IMR-90 (cell line): ENCODE data around the gene TKFC. TPM values are rescaled to one million over a fixed set of nuclear protein-coding genes. Genes with fewer than 3 reads are reported as not detected.

Experiments
- ATAC-seq: fragments of 200-7000 bp; cut with Tn5 transposase; 2 replicates; pipeline ENCODE4 v1.9.1; 2020; ENCODE audit warnings: low read depth, mild to moderate bottlenecking, moderate library complexity
- BruUV-seq: library from RNA; stranded (reverse); fragments of 400-500 nt; replicated peaks from 2 replicates; lab custom pipeline; 2021; lab: Mats Ljungman, UMichigan
- CTCF ChIA-PET: fragments of 300-600 bp; formaldehyde crosslinking; extraction: SDS; loops from one replicate; lab custom pipeline; 2021; ENCODE audit warnings: antibody characterized with exemption; lab: Yijun Ruan, JAX
- POLR2A ChIA-PET: fragments of 300-600 bp; sonication (Branson Sonifier 250); formaldehyde crosslinking; loops from one replicate; lab custom pipeline; 2022; ENCODE audit warnings: antibody characterized with exemption; ENCODE audit not compliant: unreplicated experiment; lab: Charles Lee
- DNase-seq: peaks from one replicate; pipeline ENCODE4 v3.0.0; 2013
- H2AFZ ChIP-seq: replicated peaks from 2 replicates; pipeline ENCODE3; 2013; ENCODE audit warnings: low read length, mild to moderate bottlenecking; ENCODE audit not compliant: poor library complexity
- H2AK5ac ChIP-seq: 2 replicates; pipeline ENCODE4 v1.6.1; 2013; ENCODE audit warnings: low read depth, low read length, inconsistent platforms
- H2AK9ac ChIP-seq: replicated peaks from 2 replicates; pipeline ENCODE3; 2013; ENCODE audit warnings: mild to moderate bottlenecking, low read depth, low read length, moderate library complexity; ENCODE audit not compliant: poor library complexity
- H2BK120ac ChIP-seq: 2 replicates; pipeline ENCODE4 v1.6.1; 2013; ENCODE audit warnings: low read depth, low read length, inconsistent platforms
- H2BK15ac ChIP-seq: 3 replicates; pipeline ENCODE4 v1.6.1; 2013; ENCODE audit warnings: low read depth, low read length, inconsistent platforms
- H2BK20ac ChIP-seq: 2 replicates; pipeline ENCODE4 v1.6.1; 2013; ENCODE audit warnings: low read depth, mild to moderate bottlenecking, inconsistent platforms, low read length, moderate library complexity
- H2BK5ac ChIP-seq: 2 replicates; pipeline ENCODE4 v1.6.1; 2013; ENCODE audit warnings: mild to moderate bottlenecking, low read depth, low read length, inconsistent platforms; ENCODE audit not compliant: poor library complexity, severe bottlenecking
- H3K14ac ChIP-seq: replicated peaks from 2 replicates; pipeline ENCODE4 v1.6.1; 2013; ENCODE audit warnings: low read depth, low read length, inconsistent platforms
- H3K18ac ChIP-seq: 2 replicates; pipeline ENCODE4 v1.6.1; 2013; ENCODE audit warnings: low read depth, low read length, control low read depth
- H3K23ac ChIP-seq: 2 replicates; pipeline ENCODE4 v1.6.1; 2013; ENCODE audit warnings: low read depth, low read length, inconsistent platforms
- H3K27ac ChIP-seq: 2 replicates; pipeline ENCODE4 v1.5.1; 2013; ENCODE audit warnings: mild to moderate bottlenecking, control low read depth, low read length; ENCODE audit not compliant: insufficient read depth
- H3K27me3 ChIP-seq: 2 replicates; pipeline ENCODE4 v1.6.1; 2013; ENCODE audit warnings: low read length; ENCODE audit not compliant: control insufficient read depth, insufficient read depth
- H3K36me3 ChIP-seq: 2 replicates; pipeline ENCODE4 v1.6.1; 2013; ENCODE audit warnings: low read length, mixed read lengths; ENCODE audit not compliant: control insufficient read depth, insufficient read depth
- H3K4ac ChIP-seq: 2 replicates; pipeline ENCODE4 v1.6.1; 2013; ENCODE audit warnings: low read depth, low read length, inconsistent platforms
- H3K4me1 ChIP-seq: 2 replicates; pipeline ENCODE4 v1.6.1; 2013; ENCODE audit warnings: low read length, mixed read lengths; ENCODE audit not compliant: control insufficient read depth, insufficient read depth
- H3K4me2 ChIP-seq: 2 replicates; pipeline ENCODE4 v1.6.1; 2013; ENCODE audit warnings: low read depth, mild to moderate bottlenecking, control low read depth, low read length, moderate library complexity
- H3K4me3 ChIP-seq: 2 replicates; pipeline ENCODE4 v1.5.1; 2013; ENCODE audit warnings: low read depth, mild to moderate bottlenecking, control low read depth, low read length, moderate library complexity; ENCODE audit not compliant: insufficient read depth
- H3K56ac ChIP-seq: 2 replicates; pipeline ENCODE4 v1.6.1; 2013; ENCODE audit warnings: low read length, inconsistent platforms; ENCODE audit not compliant: insufficient read depth; ENCODE audit errors: extremely low read depth
- H3K79me1 ChIP-seq, 2 experiments: 2 replicates each; pipeline ENCODE4 v1.6.1; 2013; ENCODE audit warnings: low read length in 2 of 2, inconsistent platforms in 1 of 2, low read depth in 1 of 2
- H3K9ac ChIP-seq: 2 replicates; pipeline ENCODE4 v1.6.1; 2013; ENCODE audit warnings: low read depth, low read length, control low read depth
- H3K9me1 ChIP-seq: 2 replicates; pipeline ENCODE4 v1.6.1; 2013; ENCODE audit warnings: low read length, inconsistent platforms; ENCODE audit not compliant: insufficient read depth
- H3K9me3 ChIP-seq: 2 replicates; pipeline ENCODE4 v1.6.1; 2013; ENCODE audit warnings: low read length; ENCODE audit not compliant: control insufficient read depth, insufficient read depth
- H4K20me1 ChIP-seq: 2 replicates; pipeline ENCODE4 v1.6.1; 2013; ENCODE audit warnings: low read length, inconsistent platforms; ENCODE audit not compliant: insufficient read depth
- H4K5ac ChIP-seq: 2 replicates; pipeline ENCODE4 v1.6.1; 2013; ENCODE audit warnings: mild to moderate bottlenecking, low read depth, low read length, control low read depth
- H4K8ac ChIP-seq, 2 experiments: 2 replicates each; pipeline ENCODE4 v1.6.1; 2013; ENCODE audit warnings: low read depth in 2 of 2, low read length in 2 of 2, control low read depth in 1 of 2, inconsistent platforms in 1 of 2
- H4K91ac ChIP-seq: 2 replicates; pipeline ENCODE4 v1.6.1; 2013; ENCODE audit warnings: low read depth, low read length, inconsistent platforms; ENCODE audit not compliant: insufficient read depth
- BHLHE40 ChIP-seq: fragments of 150-350 bp; IDR thresholded peaks from 2 replicates; pipeline ENCODE4 v1.6.1; 2016; ENCODE audit warnings: mild to moderate bottlenecking, low read depth, low read length
- CHD1 ChIP-seq: IDR thresholded peaks from 2 replicates; pipeline ENCODE4 v1.6.1; 2012; ENCODE audit warnings: low read depth, low read length, improper control_type of control experiment
- CTCF ChIP-seq: conservative IDR thresholded peaks from 2 replicates; pipeline ENCODE4 v1.5.1; 2012; ENCODE audit warnings: mild to moderate bottlenecking, low read depth, low read length, improper control_type of control experiment
- ELK1 ChIP-seq: fragments of 150-350 bp; IDR thresholded peaks from 2 replicates; pipeline ENCODE4 v1.6.1; 2016; ENCODE audit warnings: low read depth, mild to moderate bottlenecking, low read length, moderate library complexity, borderline replicate concordance
- FOS ChIP-seq: fragments of 150-350 bp; IDR thresholded peaks from 2 replicates; pipeline ENCODE4 v1.6.1; 2016; ENCODE audit warnings: low read depth, low read length
- MAFK ChIP-seq: IDR thresholded peaks from 2 replicates; pipeline ENCODE4 v1.6.1; 2012; ENCODE audit warnings: low read depth, low read length, improper control_type of control experiment
- MAZ ChIP-seq: IDR thresholded peaks from 2 replicates; pipeline ENCODE4 v1.6.1; 2012; ENCODE audit warnings: low read depth, mild to moderate bottlenecking, low read length, improper control_type of control experiment, moderate library complexity, borderline replicate concordance
- MXI1 ChIP-seq: IDR thresholded peaks from 2 replicates; pipeline ENCODE4 v1.6.1; 2012; ENCODE audit warnings: low read depth, mild to moderate bottlenecking, low read length, moderate library complexity, borderline replicate concordance
- RAD21 ChIP-seq: IDR thresholded peaks from 2 replicates; pipeline ENCODE4 v1.6.1; 2012; ENCODE audit warnings: low read length, improper control_type of control experiment
- RCOR1 ChIP-seq: IDR thresholded peaks from 2 replicates; pipeline ENCODE4 v1.6.1; 2012; ENCODE audit warnings: mild to moderate bottlenecking, low read length, improper control_type of control experiment; ENCODE audit not compliant: insufficient replicate concordance
- RFX5 ChIP-seq: IDR thresholded peaks from 2 replicates; pipeline ENCODE4 v1.8.0; 2012; ENCODE audit warnings: low read depth, mild to moderate bottlenecking, low read length, moderate library complexity
- WGBS, 2 experiments: methylation state at CpG; one replicate each; pipeline versions ENCODE4 v1.1.5 to v1.1.7; 2013; ENCODE audit warnings: missing lambda C conversion rate in 2 of 2; ENCODE audit not compliant: insufficient read length in 1 of 2; ENCODE audit errors: extremely low coverage in 2 of 2; 5-methylcytosine and 5-hydroxymethylcytosine counted together
- dilution Hi-C: fragments of 300-500 bp; cut with HindIII; formaldehyde crosslinking; loops from one replicate; pipeline ENCODE4 v1.14.3; 2018; ENCODE audit warnings: low sequenced_read_pairs; ENCODE audit not compliant: unreplicated experiment
- in situ Hi-C: fragments of 300-500 bp; cut with MboI; formaldehyde crosslinking; loops from 3 replicates; pipeline ENCODE4 v1.14.3; 2019; ENCODE audit warnings: low sequenced_read_pairs, inconsistent platforms, mixed read lengths
- intact Hi-C: fragments of 100-400 bp; cut with micrococcal nuclease; formaldehyde crosslinking; loops from 2 replicates; pipeline ENCODE4 v1.10.0; 2022
- polyA plus RNA-seq, 3 experiments: library from polyadenylated mRNA; depleted of rRNA; stranded (reverse); fragments of >200 nt; gene quantifications; 2 replicates each; pipeline ENCODE4 v1.2.3, GENCODE V29; 2012; ENCODE audit warnings: low replicate concordance in 1 of 3
- total RNA-seq: library from RNA; depleted of rRNA; stranded (reverse); fragments of >200 nt; gene quantifications from 2 replicates; pipeline ENCODE4 v1.2.3, GENCODE V29; 2012
- TF ChIP-seq, protein P1 (sequence below): fragments of 150-350 bp; IDR thresholded peaks from 2 replicates; pipeline ENCODE4 v1.6.1; 2017; ENCODE audit warnings: mild to moderate bottlenecking, antibody characterized with exemption, low read length, low read depth

The TKFC gene
- total and polyA plus RNA-seq, 2 of the 4 experiments (the other 2 are of a cell fraction), result 10.4 to 30.8 TPM

- Histone ChIP-seq H3K9me1 (peaks cover 5% of the 10 kb centered on the region), H2BK5ac (no peak overlapping the region), H4K91ac (no peak overlapping the region), H3K56ac (no peak overlapping the region), H3K27ac (no peak overlapping the region), H2BK120ac (no peak overlapping the region), H3K4me2 (no peak overlapping the region), H2AK5ac (no peak overlapping the region), H2BK20ac (no peak overlapping the region), H4K5ac (no peak overlapping the region), H3K23ac (no peak overlapping the region), H2BK15ac (no peak overlapping the region), H4K8ac (no peak overlapping the region), H3K79me1 (peaks cover 39 to 54% of the 10 kb centered on the region in 2 experiments), H3K36me3 (peaks cover 11% of the 10 kb centered on the region), H3K9me3 (no peaks in the 10 kb centered on the region), H2AFZ (no peak overlapping the region), H2AK9ac (no peak overlapping the region), H3K4me1 (peaks cover 2% of the 10 kb centered on the region; the same call in 1 of the 2 replicates), H4K20me1 (no peaks in the 10 kb centered on the region), H3K18ac (no peak overlapping the region), H3K4me3 (no peak overlapping the region), H3K27me3 (no peaks in the 10 kb centered on the region), H3K14ac (no peak overlapping the region), H3K4ac (no peak overlapping the region), H3K9ac (no peak overlapping the region)
- TF ChIP-seq MXI1 (no peak), RCOR1 (no peak), RFX5 (no peak), CTCF (no peak), BHLHE40 (no peak), FOS (no peak), MAFK (no peak), ELK1 (no peak), MAZ (no peak), CHD1 (no peak), RAD21 (no peak)
- TF ChIP-seq, protein P1, sequence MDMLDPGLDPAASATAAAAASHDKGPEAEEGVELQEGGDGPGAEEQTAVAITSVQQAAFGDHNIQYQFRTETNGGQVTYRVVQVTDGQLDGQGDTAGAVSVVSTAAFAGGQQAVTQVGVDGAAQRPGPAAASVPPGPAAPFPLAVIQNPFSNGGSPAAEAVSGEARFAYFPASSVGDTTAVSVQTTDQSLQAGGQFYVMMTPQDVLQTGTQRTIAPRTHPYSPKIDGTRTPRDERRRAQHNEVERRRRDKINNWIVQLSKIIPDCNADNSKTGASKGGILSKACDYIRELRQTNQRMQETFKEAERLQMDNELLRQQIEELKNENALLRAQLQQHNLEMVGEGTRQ, result no peak
- no peak for ATAC-seq
- intact Hi-C loops (no loop called here), in situ Hi-C loops (no loop called here), dilution Hi-C loops (no loop called here)
- no TSS peak for BruUV-seq
- 88% methylated on average over 3 of the region's 6 CpGs; no CpG with 5 or more reads in 1 of the 2 experiments for WGBS, 2 experiments
- DNase-seq, result no peak
- ChIA-PET CTCF (interaction anchor here (2.9 kb wide), 1 partner anchor 23 kb away, joined by 17 read pairs; no protein-coding TSS in a partner anchor), POLR2A (interaction anchor here (0.6 kb wide), 1 partner anchor 14 kb away, joined by 4 read pairs; no protein-coding TSS in a partner anchor)
These were observed 26.5 kb downstream of the TKFC start for GRCh38 chr11:61359516-61359915.
